ENCODE data around the gene ANO4. TPM values are rescaled to one million over a fixed set of nuclear protein-coding genes. Genes with fewer than 3 reads are reported as not detected.
A peak's percentile ranks its signal among the peaks of the same experiment; 100 is the strongest.

ANO4 gene
- total RNA-seq, 1 donor from 2014 or later: 5.7 TPM

GRCh38 chr12:101019201-101019600 is 224.6 kb downstream of the ANO4 start:
- Mint-ChIP-seq H3K4me3 (no peak overlapping the region), H3K27ac (peak overlapping the region; percentile 90), H3K4me1 (peaks cover 12% of the 10 kb centered on the region), H3K9me3 (peaks cover 8% of the 10 kb centered on the region), H3K36me3 (peaks cover 4% of the 10 kb centered on the region), H3K27me3 (ENCODE audit: low read depth) (no peaks in the 10 kb centered on the region)
- no peak for DNase-seq (ENCODE audit: low spot score in 2 of 2, unreplicated experiment in 2 of 2)
- TF ChIP-seq, protein P1, sequence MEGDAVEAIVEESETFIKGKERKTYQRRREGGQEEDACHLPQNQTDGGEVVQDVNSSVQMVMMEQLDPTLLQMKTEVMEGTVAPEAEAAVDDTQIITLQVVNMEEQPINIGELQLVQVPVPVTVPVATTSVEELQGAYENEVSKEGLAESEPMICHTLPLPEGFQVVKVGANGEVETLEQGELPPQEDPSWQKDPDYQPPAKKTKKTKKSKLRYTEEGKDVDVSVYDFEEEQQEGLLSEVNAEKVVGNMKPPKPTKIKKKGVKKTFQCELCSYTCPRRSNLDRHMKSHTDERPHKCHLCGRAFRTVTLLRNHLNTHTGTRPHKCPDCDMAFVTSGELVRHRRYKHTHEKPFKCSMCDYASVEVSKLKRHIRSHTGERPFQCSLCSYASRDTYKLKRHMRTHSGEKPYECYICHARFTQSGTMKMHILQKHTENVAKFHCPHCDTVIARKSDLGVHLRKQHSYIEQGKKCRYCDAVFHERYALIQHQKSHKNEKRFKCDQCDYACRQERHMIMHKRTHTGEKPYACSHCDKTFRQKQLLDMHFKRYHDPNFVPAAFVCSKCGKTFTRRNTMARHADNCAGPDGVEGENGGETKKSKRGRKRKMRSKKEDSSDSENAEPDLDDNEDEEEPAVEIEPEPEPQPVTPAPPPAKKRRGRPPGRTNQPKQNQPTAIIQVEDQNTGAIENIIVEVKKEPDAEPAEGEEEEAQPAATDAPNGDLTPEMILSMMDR (IDR thresholded peaks at IDR 0.05; ENCODE audit: unreplicated experiment): no peak

- Mint-ChIP-seq H3K27ac (no peak overlapping the region), H3K9me3 (peaks cover 8% of the 10 kb centered on the region), H3K36me3 (peaks cover 4% of the 10 kb centered on the region), H3K27me3 (ENCODE audit: low read depth) (no peaks in the 10 kb centered on the region), H3K4me3 (no peak overlapping the region), H3K4me1 (peaks cover 12% of the 10 kb centered on the region)
- TF ChIP-seq, protein P1 (IDR thresholded peaks at IDR 0.05; ENCODE audit: unreplicated experiment): no peak
- DNase-seq (ENCODE audit: low spot score in 2 of 2, unreplicated experiment in 2 of 2): no peak
These were observed 225.1 kb downstream of the ANO4 start for GRCh38 chr12:101019667-101020066.

- H3K4me1 Mint-ChIP-seq: peaks cover 12% of the 10 kb centered on the region
- TF ChIP-seq, protein P1 (IDR thresholded peaks at IDR 0.05; ENCODE audit: unreplicated experiment): no peak
- DNase-seq (ENCODE audit: low spot score in 2 of 2, unreplicated experiment in 2 of 2): no peak
- H3K4me3 Mint-ChIP-seq: no peak overlapping the region
- peaks cover 8% of the 10 kb centered on the region for H3K9me3 Mint-ChIP-seq
- H3K27ac Mint-ChIP-seq: no peak overlapping the region
- no peaks in the 10 kb centered on the region for H3K27me3 Mint-ChIP-seq (ENCODE audit: low read depth)
- peaks cover 4% of the 10 kb centered on the region for H3K36me3 Mint-ChIP-seq
These were observed 226.9 kb downstream of the ANO4 start for GRCh38 chr12:101021442-101021841.

DNA sequence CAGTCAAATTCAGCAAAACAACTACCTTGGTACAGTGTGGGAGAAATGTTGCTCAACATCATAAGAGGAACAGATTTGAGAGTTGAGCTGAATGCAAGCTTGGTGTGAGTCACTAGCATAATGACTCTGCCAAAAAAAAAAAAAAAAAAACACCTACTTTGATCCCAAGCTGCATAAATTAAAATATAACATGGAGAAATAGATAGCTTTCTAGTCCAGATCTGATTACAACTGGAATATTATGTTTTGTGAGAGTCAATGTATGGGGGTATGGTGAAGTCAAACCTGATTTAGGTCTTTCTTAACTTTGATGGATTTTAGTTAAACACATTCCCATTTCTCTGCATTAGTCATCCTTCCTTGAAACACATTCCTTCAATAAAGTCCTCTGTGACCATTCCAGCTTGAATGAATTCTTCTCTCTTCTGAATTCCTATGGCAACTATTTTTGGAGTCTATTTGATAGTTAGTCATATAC is 227.4 kb downstream of the ANO4 start:
- DNase-seq (ENCODE audit: low spot score in 2 of 2, unreplicated experiment in 2 of 2): no peak
- Mint-ChIP-seq H3K9me3 (peaks cover 8% of the 10 kb centered on the region), H3K4me1 (peaks cover 12% of the 10 kb centered on the region), H3K36me3 (peaks cover 4% of the 10 kb centered on the region), H3K27me3 (ENCODE audit: low read depth) (no peaks in the 10 kb centered on the region), H3K27ac (peak overlapping the region; percentile 35), H3K4me3 (no peak overlapping the region)
- TF ChIP-seq, protein P1 (IDR thresholded peaks at IDR 0.05; ENCODE audit: unreplicated experiment): no peak

- peaks cover 4% of the 10 kb centered on the region for H3K36me3 Mint-ChIP-seq
- peaks cover under 1% of the 10 kb centered on the region for H3K4me1 Mint-ChIP-seq
- peaks cover 41% of the 10 kb centered on the region for H3K9me3 Mint-ChIP-seq
- no peak overlapping the region for H3K4me3 Mint-ChIP-seq
- no peak for DNase-seq (ENCODE audit: low spot score in 2 of 2, unreplicated experiment in 2 of 2)
- H3K27ac Mint-ChIP-seq: no peak overlapping the region
- TF ChIP-seq, protein P1 (IDR thresholded peaks at IDR 0.05; ENCODE audit: unreplicated experiment): no peak
- no peaks in the 10 kb centered on the region for H3K27me3 Mint-ChIP-seq (ENCODE audit: low read depth)
These were observed 232.6 kb downstream of the ANO4 start for GRCh38 chr12:101027200-101027599.

DNA sequence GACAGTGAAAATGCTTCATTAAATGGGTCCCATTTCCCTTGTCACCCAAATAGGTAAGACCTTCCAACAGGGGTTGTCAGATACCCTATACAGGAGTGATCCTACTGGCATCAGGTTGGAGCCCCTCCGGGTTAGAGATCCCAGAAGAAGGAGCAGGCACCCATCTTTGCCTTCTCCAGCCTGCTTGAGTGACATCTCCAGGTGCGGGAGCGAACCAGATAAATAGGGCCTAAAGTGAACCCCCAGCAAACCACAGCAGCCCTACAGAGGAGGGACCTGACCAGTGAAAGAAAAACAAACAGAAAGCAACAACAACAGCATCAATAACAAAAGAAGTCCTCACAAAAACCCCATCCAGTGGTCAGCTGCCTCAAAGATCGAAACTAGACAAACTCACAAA is 233.2 kb downstream of the ANO4 start:
- Mint-ChIP-seq H3K9me3 (peaks cover 42% of the 10 kb centered on the region), H3K27me3 (ENCODE audit: low read depth) (no peaks in the 10 kb centered on the region), H3K27ac (no peak overlapping the region), H3K4me3 (no peak overlapping the region), H3K4me1 (no peaks in the 10 kb centered on the region), H3K36me3 (peaks cover 4% of the 10 kb centered on the region)
- TF ChIP-seq, protein P1 (IDR thresholded peaks at IDR 0.05; ENCODE audit: unreplicated experiment): no peak
- DNase-seq (ENCODE audit: low spot score in 2 of 2, unreplicated experiment in 2 of 2): no peak

Measured in mesothelial cell of epicardium (in vitro differentiated cells).